CD4-positive, alpha-beta T cell treated with Interleukin-10 for 1 hour (primary cell): ENCODE measurements around the gene CACNB4.
"Not testable (repeated sequence)": the region's sequence is repeated elsewhere in the genome, so short reads cannot be mapped to it uniquely, and the experiment has no call there.

Source experiments
- DNase-seq: peaks from one replicate; pipeline ENCODE4 v3.0.0-alpha.2; 2020

Gene CACNB4

GRCh38 chr2:152098496-152099366 lies at the start of gene CACNB4:
TSS of gene CACNB4 (minus strand) at chr2:152099044.
- DNase-seq, result no peak

GRCh38 chr2:152134488-152135280 lies 35.8 kb upstream of the CACNB4 start:
- DNase-seq, result no peak

- DNase-seq, result no peak
Observed at GRCh38 chr2:152132306-152132705, 33.5 kb upstream of the CACNB4 start.

- DNase-seq, result no peak
Observed at GRCh38 chr2:152127628-152128027, 28.8 kb upstream of the CACNB4 start.

GRCh38 chr2:152126664-152127063 lies 27.8 kb upstream of the CACNB4 start:
- no peak for DNase-seq

GRCh38 chr2:152122161-152122560 lies 23.3 kb upstream of the CACNB4 start:
- no peak for DNase-seq

GRCh38 chr2:152120430-152120829 lies 21.6 kb upstream of the CACNB4 start:
- no peak for DNase-seq

- no peak for DNase-seq
Observed at GRCh38 chr2:152115952-152116351, 17.1 kb upstream of the CACNB4 start.

GRCh38 chr2:152114366-152114765 lies 15.5 kb upstream of the CACNB4 start:
- DNase-seq, result no peak

- DNase-seq, result not testable (repeated sequence)
Observed at GRCh38 chr2:152107140-152107539, 8.3 kb upstream of the CACNB4 start.

- DNase-seq, result no peak
Observed at GRCh38 chr2:152106464-152106863, 7.6 kb upstream of the CACNB4 start.

GRCh38 chr2:152103271-152103670 lies 4.4 kb upstream of the CACNB4 start:
- no peak for DNase-seq

GRCh38 chr2:152100961-152101360 lies 2.1 kb upstream of the CACNB4 start:
- DNase-seq, result no peak

- DNase-seq, result no peak
Observed at GRCh38 chr2:152099367-152100050, 665 bp upstream of the CACNB4 start.

- no peak for DNase-seq
Observed at GRCh38 chr2:152097801-152098495, 896 bp downstream of the CACNB4 start.

- no peak for DNase-seq
Observed at GRCh38 chr2:152097290-152097800, 1.5 kb downstream of the CACNB4 start.

GRCh38 chr2:152095146-152095545 lies 3.7 kb downstream of the CACNB4 start:
- DNase-seq, result no peak

GRCh38 chr2:152094014-152094413 lies 4.8 kb downstream of the CACNB4 start:
- DNase-seq, result no peak

GRCh38 chr2:152093464-152093863 lies 5.4 kb downstream of the CACNB4 start:
- DNase-seq, result no peak

- no peak for DNase-seq
Observed at GRCh38 chr2:152092095-152092494, 6.7 kb downstream of the CACNB4 start.

GRCh38 chr2:152090726-152091125 lies 8.1 kb downstream of the CACNB4 start:
- not testable (repeated sequence) for DNase-seq

- no peak for DNase-seq
Observed at GRCh38 chr2:152089238-152089637, 9.6 kb downstream of the CACNB4 start.

GRCh38 chr2:152088006-152088405 lies 10.8 kb downstream of the CACNB4 start:
- DNase-seq, result no peak
